Sigmoid colon (tissue), 4 donors: ENCODE results near the gene LHPP.

ENCODE experiments used
- POLR2A ChIP-seq, 2 donors: fragments of 450-650 bp; IDR thresholded peaks; one replicate each; pipeline ENCODE4 v1.6.1; 2016; ENCODE audit warnings: antibody characterized with exemption in 2 of 2, mild to moderate bottlenecking in 2 of 2, moderate library complexity in 2 of 2
- POLR2AphosphoS5 ChIP-seq, 4 donors: sonication (generic); formaldehyde crosslinking; IDR thresholded peaks; one replicate each; pipeline ENCODE4 v1.6.1; 2017; ENCODE audit warnings: antibody characterized with exemption in 4 of 4
- TF ChIP-seq, protein P1 (sequence below), 4 experiments: fragments of 450-650 bp in 3 of 4; fragments of 200-600 bp in 1 of 4; IDR thresholded peaks; one replicate each; pipeline ENCODE4 v1.5.1; 2016 to 2019; ENCODE audit warnings: antibody characterized with exemption in 4 of 4, mild to moderate bottlenecking in 3 of 4, moderate library complexity in 2 of 4

DNA sequence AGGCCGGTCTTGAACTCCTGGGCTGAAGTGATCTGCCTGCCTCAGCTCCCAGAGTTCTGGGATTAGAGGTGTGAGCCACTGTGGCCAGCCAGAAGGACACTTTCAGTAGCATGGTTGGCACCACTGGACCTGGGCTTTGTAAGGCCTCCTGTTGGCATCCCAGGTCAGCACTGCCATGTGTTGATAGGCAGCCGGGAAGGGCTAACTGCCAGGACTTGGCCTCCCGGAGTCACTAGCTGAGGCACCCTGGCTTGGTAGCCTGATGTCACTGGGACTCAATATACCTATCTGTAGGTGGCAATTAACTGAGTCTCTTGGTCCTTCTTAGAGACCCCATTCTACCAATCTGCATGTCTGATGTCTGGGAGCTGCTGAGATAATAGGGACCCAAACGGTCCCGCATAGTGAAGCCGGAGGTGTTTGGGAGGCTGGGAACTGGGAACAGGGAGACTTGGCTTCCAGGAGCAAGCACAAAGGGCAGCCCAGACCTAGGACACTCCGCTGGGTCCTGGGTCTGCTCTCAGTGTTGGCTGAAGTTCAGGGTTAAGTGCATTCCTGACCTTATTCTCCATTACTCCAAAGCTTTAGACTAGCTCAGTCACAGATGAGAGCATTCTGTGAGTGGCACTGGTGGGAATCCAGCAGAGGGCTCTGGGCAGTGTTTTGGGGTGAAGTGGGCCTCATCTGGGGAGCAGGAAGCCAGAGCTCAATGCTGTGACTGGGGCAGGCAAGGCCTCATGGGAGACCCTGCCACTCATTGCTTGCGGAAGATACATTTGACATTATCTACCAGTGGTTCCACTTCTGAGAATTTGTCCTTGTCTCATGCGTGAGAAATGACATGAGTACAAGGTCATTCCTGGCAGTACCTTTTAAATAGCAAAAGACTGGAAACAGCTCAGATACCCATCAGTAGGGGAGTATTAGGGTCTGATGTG lies 2.7 kb downstream of the LHPP start:
- TF ChIP-seq, protein P1, sequence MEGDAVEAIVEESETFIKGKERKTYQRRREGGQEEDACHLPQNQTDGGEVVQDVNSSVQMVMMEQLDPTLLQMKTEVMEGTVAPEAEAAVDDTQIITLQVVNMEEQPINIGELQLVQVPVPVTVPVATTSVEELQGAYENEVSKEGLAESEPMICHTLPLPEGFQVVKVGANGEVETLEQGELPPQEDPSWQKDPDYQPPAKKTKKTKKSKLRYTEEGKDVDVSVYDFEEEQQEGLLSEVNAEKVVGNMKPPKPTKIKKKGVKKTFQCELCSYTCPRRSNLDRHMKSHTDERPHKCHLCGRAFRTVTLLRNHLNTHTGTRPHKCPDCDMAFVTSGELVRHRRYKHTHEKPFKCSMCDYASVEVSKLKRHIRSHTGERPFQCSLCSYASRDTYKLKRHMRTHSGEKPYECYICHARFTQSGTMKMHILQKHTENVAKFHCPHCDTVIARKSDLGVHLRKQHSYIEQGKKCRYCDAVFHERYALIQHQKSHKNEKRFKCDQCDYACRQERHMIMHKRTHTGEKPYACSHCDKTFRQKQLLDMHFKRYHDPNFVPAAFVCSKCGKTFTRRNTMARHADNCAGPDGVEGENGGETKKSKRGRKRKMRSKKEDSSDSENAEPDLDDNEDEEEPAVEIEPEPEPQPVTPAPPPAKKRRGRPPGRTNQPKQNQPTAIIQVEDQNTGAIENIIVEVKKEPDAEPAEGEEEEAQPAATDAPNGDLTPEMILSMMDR (IDR thresholded peaks at IDR 0.05): no peak
- TF ChIP-seq POLR2A (IDR thresholded peaks at IDR 0.05) (no peak), POLR2AphosphoS5 (IDR thresholded peaks at IDR 0.05) (no peak)
